BE2C (cell line): ENCODE measurements around the gene DDRGK1.

Source experiments
- DNase-seq: peaks from one replicate; pipeline ENCODE4 v3.0.0-alpha.2; 2020
- H3K27me3 ChIP-seq: fragments of 250-450 bp; sonication (Bioruptor Pico); 2 replicates; pipeline ENCODE4 v1.5.1; 2020; ENCODE audit warnings: mild to moderate bottlenecking
- H3K36me3 ChIP-seq: fragments of 250-450 bp; sonication (Bioruptor Pico); 2 replicates; pipeline ENCODE4 v1.5.1; 2020; ENCODE audit warnings: mild to moderate bottlenecking
- H3K4me1 ChIP-seq: fragments of 250-450 bp; sonication (Bioruptor Pico); 2 replicates; pipeline ENCODE4 v1.5.1; 2020
- H3K4me3 ChIP-seq: 2 replicates; pipeline ENCODE4 v1.5.1; 2011; ENCODE audit warnings: low read depth, low read length
- H3K9me3 ChIP-seq: fragments of 250-450 bp; sonication (Bioruptor Pico); 2 replicates; pipeline ENCODE4 v1.5.1; 2020
- TF ChIP-seq, protein P1 (sequence below): IDR thresholded peaks from 2 replicates; pipeline ENCODE4 v1.5.1; 2012; ENCODE audit warnings: mild to moderate bottlenecking, low read depth, low read length

Gene DDRGK1

DNA sequence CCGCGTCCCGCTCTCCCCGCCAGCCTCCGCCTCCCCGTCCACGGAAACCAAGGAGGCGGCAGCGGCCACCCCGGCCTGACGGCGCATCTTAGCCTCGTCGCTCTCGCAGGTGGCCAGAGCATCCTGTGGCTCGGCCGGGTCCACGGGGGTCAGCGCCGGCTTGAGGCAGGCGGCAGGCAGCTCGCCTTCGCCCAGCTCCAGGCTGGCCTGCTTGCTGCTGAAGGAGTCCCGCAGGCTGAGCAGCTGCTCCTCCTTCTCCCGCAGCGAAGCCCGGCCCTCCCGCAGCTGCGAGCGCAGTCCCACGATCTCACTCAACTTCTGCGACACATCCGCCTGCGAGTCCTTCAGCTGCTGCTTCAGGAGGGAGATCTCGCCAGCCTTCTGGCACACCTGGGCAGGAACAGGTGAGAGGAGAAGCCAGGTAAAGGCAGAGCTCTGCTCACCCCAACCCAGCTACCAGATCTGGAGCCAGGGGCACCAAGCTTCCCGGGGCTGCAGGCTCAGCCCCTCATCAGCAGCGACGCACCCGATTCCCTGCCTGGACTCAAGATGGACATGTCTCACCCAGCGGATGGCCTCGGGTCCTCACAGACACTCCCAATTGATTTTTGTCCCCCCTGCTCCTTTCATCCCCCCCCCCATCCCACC lies 39.6 kb downstream of the DDRGK1 start:
- H3K27me3 ChIP-seq: no peaks in the 10 kb centered on the region
- H3K4me1 ChIP-seq: no peaks in the 10 kb centered on the region
- no peak overlapping the region for H3K4me3 ChIP-seq
- H3K9me3 ChIP-seq: no peaks in the 10 kb centered on the region
- TF ChIP-seq, protein P1, sequence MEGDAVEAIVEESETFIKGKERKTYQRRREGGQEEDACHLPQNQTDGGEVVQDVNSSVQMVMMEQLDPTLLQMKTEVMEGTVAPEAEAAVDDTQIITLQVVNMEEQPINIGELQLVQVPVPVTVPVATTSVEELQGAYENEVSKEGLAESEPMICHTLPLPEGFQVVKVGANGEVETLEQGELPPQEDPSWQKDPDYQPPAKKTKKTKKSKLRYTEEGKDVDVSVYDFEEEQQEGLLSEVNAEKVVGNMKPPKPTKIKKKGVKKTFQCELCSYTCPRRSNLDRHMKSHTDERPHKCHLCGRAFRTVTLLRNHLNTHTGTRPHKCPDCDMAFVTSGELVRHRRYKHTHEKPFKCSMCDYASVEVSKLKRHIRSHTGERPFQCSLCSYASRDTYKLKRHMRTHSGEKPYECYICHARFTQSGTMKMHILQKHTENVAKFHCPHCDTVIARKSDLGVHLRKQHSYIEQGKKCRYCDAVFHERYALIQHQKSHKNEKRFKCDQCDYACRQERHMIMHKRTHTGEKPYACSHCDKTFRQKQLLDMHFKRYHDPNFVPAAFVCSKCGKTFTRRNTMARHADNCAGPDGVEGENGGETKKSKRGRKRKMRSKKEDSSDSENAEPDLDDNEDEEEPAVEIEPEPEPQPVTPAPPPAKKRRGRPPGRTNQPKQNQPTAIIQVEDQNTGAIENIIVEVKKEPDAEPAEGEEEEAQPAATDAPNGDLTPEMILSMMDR: no peak
- H3K36me3 ChIP-seq: no peaks in the 10 kb centered on the region
- no peak for DNase-seq

DNA sequence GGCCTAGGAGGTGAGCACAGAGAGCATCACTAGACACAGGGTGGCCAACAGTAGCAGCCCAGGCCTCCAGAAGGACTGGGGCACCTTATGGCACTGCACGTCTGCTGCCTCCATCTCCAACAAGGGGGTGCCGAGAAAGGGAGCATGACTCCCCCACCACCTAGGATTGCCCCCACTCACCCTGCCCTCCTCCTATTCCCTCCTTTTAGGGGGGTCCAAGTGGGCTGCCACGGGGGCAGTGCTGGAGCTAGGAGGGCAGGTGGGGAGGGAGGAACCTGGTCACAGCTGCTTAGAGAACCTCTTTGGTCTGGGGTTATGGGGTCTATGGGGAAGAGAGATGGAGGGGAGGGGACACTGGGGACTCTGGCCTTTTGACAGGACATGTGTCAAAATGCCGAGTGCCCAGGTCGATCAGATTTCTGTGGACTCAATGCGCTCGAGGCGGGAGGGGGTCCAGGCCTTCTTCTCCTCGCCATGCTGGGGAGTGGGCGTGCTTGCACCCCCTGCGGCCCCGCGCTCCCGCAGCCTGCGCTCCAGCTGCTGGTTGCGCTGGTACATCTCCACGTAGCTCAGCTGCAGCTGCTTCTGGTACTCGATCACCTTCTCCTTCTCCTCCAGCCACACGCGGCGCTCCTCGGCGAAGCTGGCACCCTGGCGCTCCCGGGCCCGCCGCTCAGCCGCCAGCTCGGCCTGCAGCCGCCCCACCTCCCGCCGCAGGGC lies 40.3 kb downstream of the DDRGK1 start:
- Histone ChIP-seq H3K4me3 (no peak overlapping the region), H3K27me3 (no peaks in the 10 kb centered on the region), H3K36me3 (no peaks in the 10 kb centered on the region; the same call in 1 of the 2 replicates), H3K4me1 (no peaks in the 10 kb centered on the region), H3K9me3 (no peaks in the 10 kb centered on the region)
- DNase-seq: no peak
- TF ChIP-seq, protein P1: no peak

DNA sequence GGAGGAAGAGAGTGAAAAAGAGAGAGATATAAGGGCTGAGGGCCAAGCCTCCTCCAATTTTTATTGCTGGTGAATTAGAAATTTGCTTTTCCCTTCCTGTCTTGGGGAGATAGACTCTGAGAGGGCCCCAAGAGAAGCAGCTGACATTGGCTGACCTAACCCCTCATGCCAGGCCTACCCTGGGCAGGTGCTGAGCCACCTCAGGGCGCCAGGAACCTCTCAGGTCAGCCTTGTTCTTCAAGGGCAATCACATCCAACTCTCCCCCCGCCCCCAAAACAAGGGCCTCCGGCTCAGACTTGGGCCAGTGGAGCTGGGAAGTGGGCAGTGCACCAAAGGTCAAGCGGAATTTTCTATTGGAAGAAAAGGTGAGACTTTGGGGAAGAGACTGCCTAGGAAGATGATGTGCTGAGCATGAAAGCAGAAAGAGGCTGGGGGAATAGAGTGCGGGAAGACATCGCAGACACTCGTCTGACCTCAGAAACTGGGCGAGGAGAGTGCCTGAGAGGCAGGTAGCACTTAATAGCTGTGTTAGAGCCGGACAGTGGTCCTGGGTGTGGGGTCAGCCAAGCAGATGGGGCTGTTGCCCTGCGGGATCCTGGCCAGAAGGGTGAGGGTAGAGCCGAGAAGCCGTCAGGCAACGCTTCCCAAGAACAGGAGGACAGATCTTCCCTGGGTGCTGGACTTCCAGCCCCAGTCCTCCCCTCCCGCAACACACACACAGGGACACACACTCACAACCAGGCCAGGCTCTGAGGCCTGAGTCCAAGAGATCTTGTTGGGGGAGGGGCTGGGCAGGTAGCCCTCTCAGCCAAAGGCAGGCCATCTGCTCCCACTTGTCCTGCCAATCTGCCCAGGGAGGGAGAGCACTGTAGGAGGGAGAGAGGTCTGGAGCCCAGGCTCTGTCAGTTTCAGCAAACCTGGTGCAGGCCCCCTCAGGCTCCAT lies 41.1 kb downstream of the DDRGK1 start:
- DNase-seq: no peak
- H3K27me3 ChIP-seq: no peaks in the 10 kb centered on the region
- TF ChIP-seq, protein P1: no peak
- H3K4me3 ChIP-seq: no peak overlapping the region
- no peaks in the 10 kb centered on the region for H3K9me3 ChIP-seq
- no peaks in the 10 kb centered on the region; the same call in 1 of the 2 replicates for H3K36me3 ChIP-seq
- no peaks in the 10 kb centered on the region for H3K4me1 ChIP-seq

DNA sequence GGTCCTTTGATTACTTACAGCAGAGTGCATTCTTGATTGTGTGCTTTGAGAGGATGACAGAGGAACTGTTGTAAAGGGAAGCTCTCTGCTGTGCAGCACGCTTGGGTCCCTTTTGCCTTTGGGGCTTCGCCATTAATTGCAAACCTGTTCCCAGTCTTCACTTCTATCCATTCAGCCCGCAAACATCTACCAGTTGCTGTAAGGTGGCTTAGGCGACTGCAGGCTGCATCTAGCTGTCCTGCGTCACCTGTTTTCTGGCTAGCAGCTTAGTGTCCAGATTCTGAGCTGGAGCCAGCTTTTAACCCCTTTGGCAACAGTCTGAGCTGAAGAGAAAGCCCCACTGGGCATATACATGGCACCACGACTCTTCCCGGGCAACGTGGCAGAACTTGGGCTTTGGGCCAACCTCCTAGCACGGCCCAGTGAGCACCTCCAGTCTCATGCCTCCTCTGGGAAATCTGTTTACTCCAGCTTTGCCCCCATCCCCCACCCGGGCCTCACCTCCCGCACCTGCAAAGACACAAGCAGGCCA lies 42.3 kb downstream of the DDRGK1 start:
- TF ChIP-seq, protein P1: no peak
- no peaks in the 10 kb centered on the region for H3K27me3 ChIP-seq
- H3K36me3 ChIP-seq: no peaks in the 10 kb centered on the region; the same call in 1 of the 2 replicates
- no peaks in the 10 kb centered on the region for H3K4me1 ChIP-seq
- no peak for DNase-seq
- H3K4me3 ChIP-seq: no peak overlapping the region
- no peaks in the 10 kb centered on the region for H3K9me3 ChIP-seq

DNA sequence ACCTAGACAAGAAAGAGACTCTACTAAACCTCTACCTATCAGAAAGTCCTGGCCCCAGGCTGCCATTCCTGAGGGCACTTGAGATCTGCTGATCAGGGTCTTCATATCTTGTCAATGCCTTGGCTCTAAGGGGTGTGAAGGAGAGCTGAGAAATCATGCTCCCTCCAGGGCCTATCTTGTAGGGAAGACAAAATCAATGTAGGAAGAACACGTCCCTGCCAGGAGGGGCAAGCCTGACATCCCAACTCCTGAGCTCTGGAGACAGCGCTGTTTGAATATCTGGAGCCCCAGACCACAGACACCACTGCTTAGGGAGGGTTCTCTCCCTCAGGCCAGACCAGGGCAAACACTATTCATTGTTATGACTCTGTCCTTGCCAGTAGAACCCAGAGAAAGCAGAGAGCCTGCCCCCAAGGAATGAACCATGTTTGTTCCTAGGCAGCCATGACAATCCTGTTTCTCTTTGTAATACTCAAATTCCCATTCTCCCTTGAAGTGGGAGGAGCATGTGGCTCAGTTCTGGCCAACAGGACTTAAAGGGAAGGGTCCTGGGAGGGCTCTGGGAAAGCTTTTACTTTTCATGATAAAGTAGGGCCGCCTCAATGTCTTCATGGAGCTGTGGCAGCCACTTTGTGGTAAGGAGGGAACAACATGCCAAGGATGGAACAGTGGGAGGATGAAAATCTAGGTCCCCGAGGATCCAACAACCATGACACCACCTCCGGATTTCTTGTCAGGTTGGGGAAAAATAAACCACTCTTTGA lies 43.0 kb downstream of the DDRGK1 start:
- Histone ChIP-seq H3K4me3 (no peak overlapping the region), H3K9me3 (no peaks in the 10 kb centered on the region), H3K36me3 (no peaks in the 10 kb centered on the region; the same call in none of the 2 replicates), H3K27me3 (no peaks in the 10 kb centered on the region), H3K4me1 (no peaks in the 10 kb centered on the region)
- TF ChIP-seq, protein P1: no peak
- no peak for DNase-seq
